HG03060 (cell line): ENCODE measurements around the gene SMARCB1.

Source experiments
- ATAC-seq: cut with Tn5 transposase; IDR thresholded peaks from one replicate; pipeline ENCODE4 v1.9.1; 2021; ENCODE audit warnings: low read depth, moderate number of reproducible peaks; ENCODE audit not compliant: unreplicated experiment

Gene SMARCB1

DNA sequence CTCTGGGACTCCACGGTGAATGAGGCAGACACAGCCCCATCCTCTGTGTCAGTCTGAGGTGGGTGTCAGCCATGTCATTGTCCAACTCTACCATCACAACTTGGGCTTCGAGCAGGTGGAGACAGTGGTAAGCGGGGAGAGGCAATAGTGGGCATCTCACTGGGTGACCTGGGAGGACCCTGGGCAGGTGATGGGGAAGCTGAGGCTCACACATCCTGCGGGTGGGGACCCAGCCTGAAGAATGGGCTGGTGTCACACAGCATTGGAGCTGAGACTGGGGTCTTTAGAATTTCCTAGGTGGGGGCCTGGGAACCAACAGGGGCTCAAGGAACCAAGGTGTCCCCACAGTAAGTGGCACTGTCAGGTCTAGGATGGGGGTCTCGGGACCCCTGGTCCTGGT lies 7.0 kb upstream of the SMARCB1 start:
- no peak for ATAC-seq

DNA sequence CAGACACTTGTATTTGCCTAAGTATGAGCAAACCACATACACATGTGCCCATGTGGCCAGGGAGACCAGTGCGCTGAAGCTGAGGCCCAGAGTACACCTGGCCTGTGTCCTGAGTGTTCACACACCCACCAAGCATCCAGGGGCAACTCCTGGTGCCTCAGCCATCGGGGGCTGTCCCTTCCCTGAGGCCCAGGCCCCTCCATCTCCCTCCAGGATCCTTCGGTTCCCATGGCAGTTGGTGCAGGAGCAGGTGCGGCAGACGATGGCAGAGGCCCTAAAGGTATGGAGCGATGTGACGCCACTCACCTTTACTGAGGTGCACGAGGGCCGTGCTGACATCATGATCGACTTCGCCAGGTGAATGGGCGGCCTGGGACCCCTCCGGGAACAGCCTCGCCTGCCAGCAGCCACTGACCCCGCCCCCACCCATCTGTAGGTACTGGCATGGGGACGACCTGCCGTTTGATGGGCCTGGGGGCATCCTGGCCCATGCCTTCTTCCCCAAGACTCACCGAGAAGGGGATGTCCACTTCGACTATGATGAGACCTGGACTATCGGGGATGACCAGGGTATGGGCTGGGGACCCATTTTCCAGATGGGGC lies 6.5 kb upstream of the SMARCB1 start:
- ATAC-seq: no peak

DNA sequence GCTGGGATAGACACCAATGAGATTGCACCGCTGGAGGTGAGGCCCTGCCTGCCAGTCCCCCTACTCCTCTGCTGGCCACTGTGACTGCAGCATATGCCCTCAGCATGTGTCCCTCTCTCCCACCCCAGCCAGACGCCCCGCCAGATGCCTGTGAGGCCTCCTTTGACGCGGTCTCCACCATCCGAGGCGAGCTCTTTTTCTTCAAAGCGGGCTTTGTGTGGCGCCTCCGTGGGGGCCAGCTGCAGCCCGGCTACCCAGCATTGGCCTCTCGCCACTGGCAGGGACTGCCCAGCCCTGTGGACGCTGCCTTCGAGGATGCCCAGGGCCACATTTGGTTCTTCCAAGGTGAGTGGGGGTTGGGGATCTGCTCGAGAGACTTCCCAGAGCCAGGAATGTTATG lies 5.7 kb upstream of the SMARCB1 start:
- no peak for ATAC-seq

GRCh38 chr22:23781511-23782183 lies 5.1 kb upstream of the SMARCB1 start:
- no peak for ATAC-seq

DNA sequence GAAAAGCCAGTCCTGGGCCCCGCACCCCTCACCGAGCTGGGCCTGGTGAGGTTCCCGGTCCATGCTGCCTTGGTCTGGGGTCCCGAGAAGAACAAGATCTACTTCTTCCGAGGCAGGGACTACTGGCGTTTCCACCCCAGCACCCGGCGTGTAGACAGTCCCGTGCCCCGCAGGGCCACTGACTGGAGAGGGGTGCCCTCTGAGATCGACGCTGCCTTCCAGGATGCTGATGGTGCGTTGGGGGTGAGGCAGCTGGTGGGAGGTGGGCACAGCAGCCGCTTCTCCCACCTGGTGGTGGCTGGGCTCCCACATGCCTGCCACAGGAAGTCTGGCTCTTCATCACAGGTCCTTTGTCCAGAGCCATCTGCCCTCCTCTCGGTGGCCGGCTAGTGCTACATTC lies 4.5 kb upstream of the SMARCB1 start:
- ATAC-seq: no peak

GRCh38 chr22:23782703-23783102 lies 4.1 kb upstream of the SMARCB1 start:
- ATAC-seq: no peak

GRCh38 chr22:23783265-23784150 lies 3.3 kb upstream of the SMARCB1 start:
- no peak for ATAC-seq

- no peak for ATAC-seq
Measured at GRCh38 chr22:23784215-23784732, 2.5 kb upstream of the SMARCB1 start.

DNA sequence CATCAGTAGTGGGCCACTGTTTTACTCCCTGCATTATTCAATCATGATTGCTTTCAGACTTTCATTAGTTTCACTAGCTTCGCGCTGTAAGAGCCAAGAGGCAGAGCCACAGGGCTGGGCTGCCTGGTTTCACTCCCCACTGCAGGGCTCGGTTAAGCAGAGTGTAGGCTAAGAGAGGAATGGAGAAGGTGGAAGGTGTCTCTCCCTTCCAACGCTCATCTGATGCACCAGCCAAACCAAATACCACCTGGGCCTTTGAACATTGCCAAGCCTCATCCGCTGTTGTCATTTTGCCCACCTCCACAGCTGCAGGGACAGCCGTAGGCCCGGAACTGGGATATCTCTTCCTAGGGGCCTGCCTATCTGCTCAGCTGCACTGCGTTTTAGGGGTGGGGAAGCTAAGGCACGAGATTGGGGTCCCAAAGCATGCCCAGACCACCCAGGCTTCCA lies 480 bp upstream of the SMARCB1 start:
- no peak for ATAC-seq

DNA sequence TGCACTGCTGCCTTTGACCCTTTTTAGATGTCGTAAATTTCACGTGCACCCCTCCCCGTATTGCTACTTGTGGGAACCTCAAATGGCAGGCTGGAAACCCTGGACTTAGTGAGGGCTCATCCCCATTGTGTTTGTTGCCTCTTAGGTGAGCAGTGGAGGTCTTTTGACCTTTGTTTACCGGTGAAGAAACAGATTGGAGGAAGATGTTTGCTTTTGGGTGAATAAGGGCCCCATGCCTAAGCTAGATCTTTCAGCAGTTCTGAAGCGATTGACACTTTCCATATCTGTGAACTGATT lies 782 bp downstream of the SMARCB1 start:
- ATAC-seq: no peak

DNA sequence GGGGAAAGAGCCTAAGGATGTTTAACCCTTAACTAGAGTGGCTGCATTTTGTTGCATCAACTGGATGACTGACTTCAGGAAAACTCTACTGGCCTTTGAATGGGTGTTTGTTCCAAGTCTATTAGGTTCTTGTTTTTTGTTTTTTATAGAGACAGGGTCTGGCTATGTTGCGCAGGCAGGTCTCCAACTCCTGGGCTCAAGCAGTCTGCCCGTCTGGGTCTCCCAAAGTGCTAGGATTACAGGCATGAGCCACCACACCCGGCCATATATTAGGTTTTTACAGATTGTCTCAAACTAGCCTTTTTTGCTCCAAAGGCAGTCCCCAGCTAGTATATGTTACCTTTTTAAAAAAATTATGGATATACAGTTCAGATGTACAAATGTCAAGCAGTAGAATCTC lies 1.1 kb downstream of the SMARCB1 start:
- no peak for ATAC-seq

DNA sequence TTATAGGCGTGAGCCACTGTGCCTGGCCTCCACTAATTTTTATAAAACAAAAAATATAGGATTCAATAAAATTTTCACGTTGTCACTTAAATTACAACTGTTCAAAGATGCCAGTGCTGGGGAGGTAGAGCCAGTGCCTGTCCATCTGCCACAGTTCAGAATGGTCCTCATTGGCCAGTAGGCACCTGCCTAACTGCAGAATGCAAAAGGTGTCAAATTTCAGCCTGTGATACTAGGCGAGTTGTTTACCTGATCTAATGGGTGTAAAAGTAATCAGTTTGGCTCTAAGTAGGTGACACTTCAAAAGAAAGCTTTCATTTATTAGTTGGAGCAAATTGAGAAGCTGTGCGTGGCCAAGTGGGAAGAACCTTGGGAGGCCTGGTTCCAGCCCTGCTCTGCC lies 2.4 kb downstream of the SMARCB1 start:
- ATAC-seq: no peak

DNA sequence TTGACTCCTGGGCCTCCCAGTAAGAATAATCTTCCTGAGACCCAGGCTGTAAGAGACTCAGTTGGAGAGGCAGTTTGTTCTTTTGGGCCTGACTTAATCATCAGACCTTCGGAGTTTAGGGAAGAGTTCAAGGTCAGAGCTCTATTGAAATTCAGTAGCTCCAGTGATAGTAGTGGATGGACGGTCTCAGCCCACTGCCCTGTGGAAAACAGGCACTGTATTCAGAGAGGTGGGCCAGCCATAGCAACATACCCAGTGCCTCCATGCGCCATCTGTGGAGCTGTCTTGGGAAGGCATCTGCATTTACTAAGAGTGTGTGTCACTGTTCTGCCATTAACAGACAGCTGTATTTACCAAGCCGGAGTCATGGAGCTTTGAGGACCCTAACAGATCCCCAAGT lies 2.9 kb downstream of the SMARCB1 start:
- ATAC-seq: no peak

DNA sequence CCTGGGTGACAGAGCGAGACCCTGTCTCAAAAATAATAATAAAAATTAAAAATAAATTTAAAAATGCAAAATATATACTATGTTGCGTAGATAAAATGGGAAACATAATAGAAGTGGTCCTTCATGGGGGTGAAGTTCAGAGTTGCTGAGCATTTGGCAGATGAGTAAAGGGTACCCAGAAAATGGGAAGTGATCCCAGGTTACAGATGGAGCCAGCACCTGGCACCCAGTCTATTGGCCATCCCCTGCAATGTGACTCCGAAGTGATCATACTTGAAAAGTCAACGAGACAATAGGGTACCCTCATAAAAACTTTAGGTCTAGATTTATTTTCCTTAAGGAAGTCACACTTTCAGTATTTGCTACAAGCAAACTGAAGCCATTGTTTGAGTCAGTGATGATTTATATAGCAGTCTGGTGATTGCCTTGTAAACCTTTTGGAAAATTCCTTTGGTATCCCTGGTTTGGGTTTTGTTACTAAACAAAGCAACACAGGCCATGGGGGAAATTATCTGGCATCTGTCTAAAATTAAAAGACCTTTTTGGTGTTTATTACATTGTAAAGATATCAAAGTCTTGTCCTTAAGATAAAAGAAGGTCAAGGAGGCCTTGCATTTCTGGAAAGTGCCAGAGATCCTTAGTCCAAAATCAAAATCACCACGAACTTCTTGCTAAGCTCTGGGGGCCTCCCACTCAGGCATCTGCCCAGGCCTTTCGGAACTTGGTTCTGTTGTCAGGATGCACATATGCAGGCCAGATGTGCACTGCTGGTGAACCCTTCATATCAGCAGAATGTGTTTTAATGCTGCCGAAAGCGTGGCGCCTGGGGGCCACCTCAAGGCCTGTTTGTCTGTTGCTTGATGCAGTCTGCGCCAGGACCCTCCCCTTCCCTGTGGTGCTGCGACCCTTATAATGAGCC lies 4.3 kb downstream of the SMARCB1 start:
- no peak for ATAC-seq

- no peak for ATAC-seq
Measured at GRCh38 chr22:23791738-23792645, 5.2 kb downstream of the SMARCB1 start.

DNA sequence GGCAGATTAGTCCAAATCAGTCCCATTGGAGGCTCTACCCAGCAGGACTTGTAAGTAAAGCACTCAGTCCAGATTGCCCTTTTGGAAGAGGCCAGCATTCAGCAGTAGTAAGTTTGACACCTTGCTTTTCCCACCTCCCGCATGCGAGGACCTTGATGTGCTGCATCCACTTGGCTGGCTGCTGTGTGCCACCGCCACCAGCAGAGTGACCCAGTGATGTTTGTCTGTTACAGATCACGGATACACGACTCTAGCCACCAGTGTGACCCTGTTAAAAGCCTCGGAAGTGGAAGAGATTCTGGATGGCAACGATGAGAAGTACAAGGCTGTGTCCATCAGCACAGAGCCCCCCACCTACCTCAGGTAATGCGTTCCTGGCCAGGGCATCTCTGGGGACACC lies 6.6 kb downstream of the SMARCB1 start:
- ATAC-seq: no peak

DNA sequence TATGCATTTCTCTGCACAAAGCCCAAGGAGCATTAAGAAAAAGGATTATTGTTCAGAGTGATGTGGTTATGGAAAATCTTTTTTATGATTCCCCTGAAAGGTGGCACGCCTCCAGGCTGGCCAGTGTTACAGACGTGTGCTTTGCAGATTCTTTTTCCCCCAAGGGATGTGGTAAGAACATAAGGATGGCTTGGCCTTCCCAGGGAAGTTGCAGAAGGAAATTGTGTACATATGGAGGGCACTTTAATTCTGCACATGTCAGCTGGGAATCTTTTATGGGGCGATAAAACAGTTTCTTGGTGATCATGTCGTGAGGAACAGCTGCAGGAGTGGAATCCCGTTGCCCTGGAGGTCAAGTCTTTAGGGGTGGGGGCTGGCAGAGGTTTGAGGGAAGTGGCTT lies 9.7 kb downstream of the SMARCB1 start:
- ATAC-seq: no peak

GRCh38 chr22:23800297-23801237 lies 13.8 kb downstream of the SMARCB1 start:
- peak; percentile 68 for ATAC-seq
